ENCODE measurements around the gene TMEM54. TPM values are rescaled to one million over a fixed set of nuclear protein-coding genes. Genes with fewer than 3 reads are reported as not detected.

The TMEM54 gene
- total and polyA plus RNA-seq, 9 of the 15 experiments (the other 6 are each of a cell fraction or from before 2014, with no cell fraction given) = 1.00 to 16.2 (median 8.2) TPM

DNA sequence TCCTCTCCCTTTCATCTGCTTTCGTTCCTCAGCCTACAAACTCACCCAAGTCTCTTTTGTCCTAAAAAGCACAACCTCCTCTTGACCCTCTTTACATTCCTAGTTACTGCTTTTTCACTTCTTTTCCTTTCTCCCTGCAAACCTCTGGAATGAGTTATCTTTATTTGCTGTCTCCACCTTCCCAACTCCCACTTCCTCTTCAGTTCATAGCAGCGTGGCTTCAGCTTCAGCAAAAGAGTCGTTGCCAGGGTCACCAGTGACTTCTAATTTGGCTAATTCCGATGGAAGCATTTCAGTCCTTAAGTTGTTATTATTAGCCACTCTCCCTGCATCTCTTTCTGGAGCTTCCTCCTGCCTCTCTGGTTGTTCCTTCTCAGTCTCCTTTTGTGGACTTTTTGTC is 6.2 kb upstream of the TMEM54 start (continued):
- TF ChIP-seq, protein P1, sequence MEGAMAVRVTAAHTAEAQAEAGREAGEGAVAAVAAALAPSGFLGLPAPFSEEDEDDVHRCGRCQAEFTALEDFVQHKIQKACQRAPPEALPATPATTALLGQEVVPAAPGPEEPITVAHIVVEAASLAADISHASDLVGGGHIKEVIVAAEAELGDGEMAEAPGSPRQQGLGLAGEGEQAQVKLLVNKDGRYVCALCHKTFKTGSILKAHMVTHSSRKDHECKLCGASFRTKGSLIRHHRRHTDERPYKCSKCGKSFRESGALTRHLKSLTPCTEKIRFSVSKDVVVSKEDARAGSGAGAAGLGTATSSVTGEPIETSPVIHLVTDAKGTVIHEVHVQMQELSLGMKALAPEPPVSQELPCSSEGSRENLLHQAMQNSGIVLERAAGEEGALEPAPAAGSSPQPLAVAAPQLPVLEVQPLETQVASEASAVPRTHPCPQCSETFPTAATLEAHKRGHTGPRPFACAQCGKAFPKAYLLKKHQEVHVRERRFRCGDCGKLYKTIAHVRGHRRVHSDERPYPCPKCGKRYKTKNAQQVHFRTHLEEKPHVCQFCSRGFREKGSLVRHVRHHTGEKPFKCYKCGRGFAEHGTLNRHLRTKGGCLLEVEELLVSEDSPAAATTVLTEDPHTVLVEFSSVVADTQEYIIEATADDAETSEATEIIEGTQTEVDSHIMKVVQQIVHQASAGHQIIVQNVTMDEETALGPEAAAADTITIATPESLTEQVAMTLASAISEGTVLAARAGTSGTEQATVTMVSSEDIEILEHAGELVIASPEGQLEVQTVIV (CRISPR knock-in tag; IDR thresholded peaks at IDR 0.05; ENCODE audit: borderline replicate concordance) = no peak
- no peak for TF ChIP-seq BRF1 (IDR thresholded peaks at IDR 0.05; ENCODE audit: borderline replicate concordance, extremely low read depth, insufficient read length)
- no peak for TF ChIP-seq E2F3 (CRISPR knock-in tag; IDR thresholded peaks at IDR 0.05)
- TF ChIP-seq SMAD4 (CRISPR knock-in tag; conservative IDR thresholded peaks at IDR 0.05) = no peak
- TF ChIP-seq, protein P2, sequence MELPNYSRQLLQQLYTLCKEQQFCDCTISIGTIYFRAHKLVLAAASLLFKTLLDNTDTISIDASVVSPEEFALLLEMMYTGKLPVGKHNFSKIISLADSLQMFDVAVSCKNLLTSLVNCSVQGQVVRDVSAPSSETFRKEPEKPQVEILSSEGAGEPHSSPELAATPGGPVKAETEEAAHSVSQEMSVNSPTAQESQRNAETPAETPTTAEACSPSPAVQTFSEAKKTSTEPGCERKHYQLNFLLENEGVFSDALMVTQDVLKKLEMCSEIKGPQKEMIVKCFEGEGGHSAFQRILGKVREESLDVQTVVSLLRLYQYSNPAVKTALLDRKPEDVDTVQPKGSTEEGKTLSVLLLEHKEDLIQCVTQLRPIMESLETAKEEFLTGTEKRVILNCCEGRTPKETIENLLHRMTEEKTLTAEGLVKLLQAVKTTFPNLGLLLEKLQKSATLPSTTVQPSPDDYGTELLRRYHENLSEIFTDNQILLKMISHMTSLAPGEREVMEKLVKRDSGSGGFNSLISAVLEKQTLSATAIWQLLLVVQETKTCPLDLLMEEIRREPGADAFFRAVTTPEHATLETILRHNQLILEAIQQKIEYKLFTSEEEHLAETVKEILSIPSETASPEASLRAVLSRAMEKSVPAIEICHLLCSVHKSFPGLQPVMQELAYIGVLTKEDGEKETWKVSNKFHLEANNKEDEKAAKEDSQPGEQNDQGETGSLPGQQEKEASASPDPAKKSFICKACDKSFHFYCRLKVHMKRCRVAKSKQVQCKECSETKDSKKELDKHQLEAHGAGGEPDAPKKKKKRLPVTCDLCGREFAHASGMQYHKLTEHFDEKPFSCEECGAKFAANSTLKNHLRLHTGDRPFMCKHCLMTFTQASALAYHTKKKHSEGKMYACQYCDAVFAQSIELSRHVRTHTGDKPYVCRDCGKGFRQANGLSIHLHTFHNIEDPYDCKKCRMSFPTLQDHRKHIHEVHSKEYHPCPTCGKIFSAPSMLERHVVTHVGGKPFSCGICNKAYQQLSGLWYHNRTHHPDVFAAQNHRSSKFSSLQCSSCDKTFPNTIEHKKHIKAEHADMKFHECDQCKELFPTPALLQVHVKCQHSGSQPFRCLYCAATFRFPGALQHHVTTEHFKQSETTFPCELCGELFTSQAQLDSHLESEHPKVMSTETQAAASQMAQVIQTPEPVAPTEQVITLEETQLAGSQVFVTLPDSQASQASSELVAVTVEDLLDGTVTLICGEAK (IDR thresholded peaks at IDR 0.05) = no peak
- TF ChIP-seq, protein P2 (CRISPR knock-in tag; IDR thresholded peaks at IDR 0.05) = no peak
- TF ChIP-seq KAT7 (CRISPR knock-in tag; IDR thresholded peaks at IDR 0.05; ENCODE audit: borderline replicate concordance) = no peak
- TF ChIP-seq XRCC4 (IDR thresholded peaks at IDR 0.05; ENCODE audit: extremely low read depth, insufficient read depth, insufficient read length) = no peak
- TF ChIP-seq ZNF239 (CRISPR knock-in tag; IDR thresholded peaks at IDR 0.05) = no peak
- TF ChIP-seq BACH1 (tag; IDR thresholded peaks at IDR 0.05) = no peak
- 0 out of 2 replicates have a peak, but pooled peaks have one; percentile 12 for TF ChIP-seq LEF1 (IDR thresholded peaks at IDR 0.05)
- no peak for TF ChIP-seq EHMT2 (IDR thresholded peaks at IDR 0.05)
- no peak for TF ChIP-seq SP1 (CRISPR knock-in tag; IDR thresholded peaks at IDR 0.05)
- no peak for TF ChIP-seq ELF4 (CRISPR knock-in tag; IDR thresholded peaks at IDR 0.05)
- no peak for TF ChIP-seq TFAP4 (CRISPR knock-in tag; IDR thresholded peaks at IDR 0.05; ENCODE audit: borderline replicate concordance)
- no peak for TF ChIP-seq FOXK2 (conservative IDR thresholded peaks at IDR 0.05 in 1 of 2, IDR thresholded peaks at IDR 0.05 in 1 of 2; ENCODE audit: low read depth in 2 of 2)
- peak; percentile 19; the same call in 1 of the 2 replicates for TF ChIP-seq SMARCE1 (IDR thresholded peaks at IDR 0.05)

Data from K562 (cell line).